ENCODE measurements around the gene ARHGEF26.
A peak's percentile ranks its signal among the peaks of the same experiment; 100 is the strongest.
"Not testable (repeated sequence)": the region's sequence is repeated elsewhere in the genome, so short reads cannot be mapped to it uniquely, and the experiment has no call there.

The ARHGEF26 gene, protein sequence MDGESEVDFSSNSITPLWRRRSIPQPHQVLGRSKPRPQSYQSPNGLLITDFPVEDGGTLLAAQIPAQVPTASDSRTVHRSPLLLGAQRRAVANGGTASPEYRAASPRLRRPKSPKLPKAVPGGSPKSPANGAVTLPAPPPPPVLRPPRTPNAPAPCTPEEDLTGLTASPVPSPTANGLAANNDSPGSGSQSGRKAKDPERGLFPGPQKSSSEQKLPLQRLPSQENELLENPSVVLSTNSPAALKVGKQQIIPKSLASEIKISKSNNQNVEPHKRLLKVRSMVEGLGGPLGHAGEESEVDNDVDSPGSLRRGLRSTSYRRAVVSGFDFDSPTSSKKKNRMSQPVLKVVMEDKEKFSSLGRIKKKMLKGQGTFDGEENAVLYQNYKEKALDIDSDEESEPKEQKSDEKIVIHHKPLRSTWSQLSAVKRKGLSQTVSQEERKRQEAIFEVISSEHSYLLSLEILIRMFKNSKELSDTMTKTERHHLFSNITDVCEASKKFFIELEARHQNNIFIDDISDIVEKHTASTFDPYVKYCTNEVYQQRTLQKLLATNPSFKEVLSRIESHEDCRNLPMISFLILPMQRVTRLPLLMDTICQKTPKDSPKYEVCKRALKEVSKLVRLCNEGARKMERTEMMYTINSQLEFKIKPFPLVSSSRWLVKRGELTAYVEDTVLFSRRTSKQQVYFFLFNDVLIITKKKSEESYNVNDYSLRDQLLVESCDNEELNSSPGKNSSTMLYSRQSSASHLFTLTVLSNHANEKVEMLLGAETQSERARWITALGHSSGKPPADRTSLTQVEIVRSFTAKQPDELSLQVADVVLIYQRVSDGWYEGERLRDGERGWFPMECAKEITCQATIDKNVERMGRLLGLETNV

DNA sequence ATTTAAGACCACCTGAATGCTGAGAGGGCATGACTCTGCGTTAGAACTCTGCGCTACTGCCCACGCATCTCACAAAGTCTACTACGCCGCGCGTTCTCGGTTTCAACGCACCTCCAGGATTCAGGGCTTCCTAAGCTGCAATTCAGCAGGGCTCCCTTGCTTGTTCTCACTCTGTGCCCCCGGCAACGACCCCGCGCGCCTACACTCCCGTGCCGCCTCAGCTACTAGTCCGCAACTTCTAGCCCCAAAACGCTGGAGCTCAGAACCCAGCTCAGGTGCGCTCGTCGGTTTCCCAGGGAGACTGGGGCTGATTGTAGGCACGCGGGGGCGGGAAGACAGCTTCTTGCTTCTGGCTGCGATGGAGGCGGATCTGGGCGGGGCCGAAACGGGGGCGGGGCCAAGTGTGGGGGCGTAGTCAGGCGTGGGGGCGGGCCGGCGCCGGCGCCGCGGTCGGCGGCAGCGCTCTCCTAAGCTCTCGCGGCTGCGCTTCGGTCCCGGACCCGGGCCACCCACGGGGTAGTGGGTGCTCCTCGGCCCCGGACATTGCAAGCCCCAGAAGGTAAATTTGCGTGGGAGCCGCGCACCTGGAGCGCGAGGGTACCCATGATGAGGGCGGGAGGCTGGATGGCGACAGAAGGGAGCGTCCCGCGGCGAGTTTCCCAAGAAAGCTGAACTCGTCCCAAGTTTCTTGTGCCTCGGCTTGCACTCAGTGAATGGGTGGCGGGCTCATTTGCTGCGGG lies at the start of gene ARHGEF26:
ARHGEF26 (plus strand) TSS at position 430 of the 740 bp plus-strand sequence. CDS start 603 bp downstream, outside the sequence.
- peak; percentile 67 for DNase-seq

GRCh38 chr3:154074966-154075365 lies 46.2 kb upstream of the ARHGEF26 start:
- DNase-seq, result no peak

GRCh38 chr3:154078672-154079071 lies 42.5 kb upstream of the ARHGEF26 start:
- DNase-seq, result no peak

DNA sequence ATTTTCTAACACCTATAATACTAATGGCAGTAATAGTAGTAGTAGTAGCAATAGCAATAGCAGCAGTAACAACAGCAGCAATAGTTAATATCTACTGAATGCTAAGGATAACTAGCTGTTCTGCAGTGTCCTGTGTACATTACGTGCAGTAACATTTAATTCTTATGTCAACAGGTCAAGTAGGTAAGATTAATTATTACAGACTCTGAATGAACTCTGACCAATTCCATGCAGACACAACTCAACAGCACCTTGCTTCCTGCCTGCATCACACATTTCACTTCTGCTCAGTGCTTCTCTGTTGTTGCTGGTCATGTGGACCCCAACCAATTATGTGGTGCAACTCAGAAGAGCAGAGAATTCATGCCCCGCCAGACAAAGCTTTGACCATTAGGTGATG lies 39.9 kb upstream of the ARHGEF26 start:
- DNase-seq, result no peak

DNA sequence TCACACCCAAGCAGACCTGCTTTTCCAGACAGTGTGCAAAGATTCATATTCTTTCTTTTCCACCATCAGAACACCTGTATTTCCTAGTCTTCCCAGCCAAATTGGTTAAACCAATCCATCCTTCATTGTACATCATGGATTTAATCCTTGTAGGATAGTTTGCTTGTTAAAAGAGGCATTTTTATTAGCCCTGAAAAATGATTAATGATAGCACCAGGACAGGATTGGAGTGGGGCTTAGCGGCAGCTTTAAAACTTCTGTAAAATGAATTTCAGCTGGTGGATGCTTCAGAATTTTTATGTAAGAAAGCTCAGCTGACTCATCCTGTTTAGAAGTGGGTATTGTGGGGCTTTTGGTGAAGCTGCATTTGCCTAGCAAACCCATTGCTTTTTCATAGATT lies 36.1 kb upstream of the ARHGEF26 start:
- DNase-seq, result no peak

DNA sequence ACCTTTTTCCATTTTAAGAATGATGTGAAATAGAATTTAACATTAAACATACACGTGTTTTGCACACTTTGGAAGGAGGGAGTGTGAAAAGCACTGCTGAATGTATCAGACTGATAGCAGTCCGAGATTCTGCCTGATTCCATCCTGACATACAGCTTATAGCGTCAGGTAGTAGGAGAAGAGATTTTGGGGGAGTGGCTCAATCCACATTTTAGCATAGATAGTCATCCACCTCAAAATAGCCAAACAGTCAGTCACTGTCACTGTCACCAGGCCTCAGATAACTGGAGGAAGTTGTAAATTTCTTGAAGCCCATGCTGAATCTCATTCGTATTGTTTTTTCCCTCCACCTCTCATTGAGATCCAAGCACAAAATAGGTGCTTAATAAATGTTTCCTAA lies 35.4 kb upstream of the ARHGEF26 start:
- no peak for DNase-seq

DNA sequence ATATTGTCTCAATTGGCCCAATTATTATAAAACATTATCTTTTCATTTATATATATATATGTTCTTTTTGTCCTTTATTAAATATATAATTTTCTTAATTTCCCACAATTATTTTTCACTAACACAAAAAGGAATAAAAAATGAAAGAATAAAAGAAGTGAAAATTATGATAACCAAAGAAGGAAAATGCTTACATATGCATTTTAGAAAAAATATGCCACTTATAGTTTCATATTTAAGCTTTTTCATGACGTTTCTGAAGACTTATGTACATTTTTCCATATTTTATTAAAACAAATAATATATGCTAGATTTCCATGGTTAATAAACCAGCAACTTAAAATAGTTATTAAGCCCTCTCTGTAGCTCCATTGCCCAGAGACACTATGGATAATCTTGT lies 34.9 kb upstream of the ARHGEF26 start:
- no peak for DNase-seq

DNA sequence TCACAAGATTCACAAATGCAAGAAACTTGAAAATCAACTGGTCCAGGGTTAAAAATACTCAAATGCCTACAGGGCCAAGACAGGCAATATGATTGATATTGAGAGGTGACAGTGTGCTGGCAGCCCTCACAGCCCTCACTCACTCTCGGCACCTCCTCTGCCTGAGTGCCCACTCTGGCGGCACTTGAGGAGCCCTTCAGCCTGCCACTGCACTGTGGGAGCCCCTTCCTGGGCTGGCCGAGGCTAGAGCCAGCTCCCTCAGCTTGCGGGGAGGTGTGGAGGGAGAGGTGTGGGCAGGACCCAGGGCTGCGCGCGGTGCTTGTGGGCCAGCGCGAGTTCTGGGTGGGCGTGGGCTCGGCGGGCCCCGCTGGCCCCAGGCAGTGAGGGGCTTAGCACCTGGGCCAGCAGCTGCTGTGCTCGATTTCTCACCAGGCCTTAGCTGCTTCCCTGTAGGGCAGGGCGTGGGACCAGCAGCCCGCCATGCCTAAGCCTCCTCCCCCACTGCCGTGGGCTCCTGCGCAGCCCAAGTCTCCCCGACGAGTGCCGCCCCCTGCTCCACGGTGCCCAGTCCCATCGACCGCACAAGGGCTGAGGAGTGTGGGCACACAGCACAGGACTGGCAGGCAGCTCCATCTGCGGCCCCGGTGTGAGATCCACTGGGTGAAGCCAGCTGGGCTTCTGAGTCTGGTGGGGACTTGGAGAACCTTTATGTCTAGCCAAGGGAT lies 33.3 kb upstream of the ARHGEF26 start:
- not testable (repeated sequence) for DNase-seq

GRCh38 chr3:154089421-154090420 lies 31.5 kb upstream of the ARHGEF26 start:
- no peak for DNase-seq

GRCh38 chr3:154094051-154094450 lies 27.1 kb upstream of the ARHGEF26 start:
- no peak for DNase-seq

- DNase-seq, result no peak
Measured at GRCh38 chr3:154095832-154096421, 25.3 kb upstream of the ARHGEF26 start.

DNA sequence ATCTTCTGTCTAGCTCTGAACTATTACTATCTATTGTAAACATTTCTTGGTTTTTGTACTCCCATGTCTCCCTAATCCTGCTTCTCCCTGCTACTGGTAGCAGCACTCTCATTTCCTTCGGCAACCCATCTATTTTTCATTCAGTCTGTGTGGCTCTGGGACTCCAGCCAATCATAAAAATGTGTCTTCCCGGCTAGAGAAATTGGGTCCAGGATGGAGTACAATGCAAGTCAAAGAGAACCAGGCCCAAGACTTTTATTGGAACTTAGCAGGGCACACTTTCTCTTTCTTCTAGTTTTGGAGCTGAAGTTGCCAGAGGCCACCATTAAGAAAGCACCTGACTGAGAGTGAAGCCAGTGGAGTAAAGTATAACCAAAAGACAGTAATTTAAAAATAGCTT lies 22.8 kb upstream of the ARHGEF26 start:
- no peak for DNase-seq

DNA sequence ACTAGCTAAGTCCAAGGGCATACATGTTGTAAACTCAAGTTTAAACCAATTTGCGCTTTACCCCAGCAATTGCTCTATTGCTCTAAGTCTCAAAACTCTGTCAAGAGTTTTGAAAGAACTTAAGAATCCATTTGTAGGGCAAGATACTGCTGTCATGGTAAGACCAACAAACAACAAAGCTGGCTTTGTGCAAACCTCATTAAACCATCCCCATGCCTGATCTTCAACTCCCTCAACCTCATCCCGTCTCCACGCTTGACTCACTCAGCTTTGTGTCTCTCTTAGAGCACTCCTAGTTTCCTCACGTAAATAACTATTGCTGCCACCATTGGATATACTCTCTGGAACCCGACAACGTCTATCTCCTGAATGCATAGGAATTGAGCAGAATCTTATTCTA lies 20.6 kb upstream of the ARHGEF26 start:
- DNase-seq, result no peak

DNA sequence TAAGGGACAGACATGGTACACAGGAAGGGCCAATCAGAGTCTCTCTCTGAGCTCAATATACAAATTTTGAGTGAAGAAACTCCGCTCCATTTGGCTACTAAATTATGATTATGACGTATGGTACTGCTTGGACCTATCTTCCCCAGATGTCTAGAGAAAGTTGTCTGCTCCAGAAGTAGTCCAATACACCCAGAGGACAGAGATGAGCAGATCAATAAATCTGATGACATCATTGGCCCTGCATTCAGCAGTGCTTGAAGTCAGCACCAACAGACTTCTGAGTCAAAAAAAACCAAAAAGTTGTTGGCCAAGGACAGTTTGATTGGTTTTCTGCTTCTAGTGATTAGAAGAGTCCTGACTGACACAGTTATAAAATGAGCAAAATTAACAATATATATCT lies 19.9 kb upstream of the ARHGEF26 start:
- no peak for DNase-seq

DNA sequence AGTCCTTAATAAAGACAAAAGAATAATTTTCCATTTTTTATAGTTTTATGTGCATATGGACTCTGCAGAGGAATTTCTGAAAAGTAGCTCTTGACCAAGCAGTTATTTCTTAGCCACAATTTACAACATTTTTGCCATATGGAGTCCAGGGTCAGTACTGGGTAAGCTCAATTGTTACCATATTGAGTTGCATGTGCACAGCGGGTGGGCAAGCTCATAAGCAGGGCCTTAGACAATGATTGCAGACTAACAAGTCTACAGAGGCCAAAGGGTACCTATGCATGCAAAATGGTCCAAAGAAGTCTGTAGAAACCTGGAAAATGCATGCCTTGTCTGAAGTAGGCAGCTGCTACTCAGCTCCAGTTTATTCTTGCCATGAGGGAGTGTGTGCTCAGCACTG lies 19.0 kb upstream of the ARHGEF26 start:
- peak; percentile 49 for DNase-seq

DNA sequence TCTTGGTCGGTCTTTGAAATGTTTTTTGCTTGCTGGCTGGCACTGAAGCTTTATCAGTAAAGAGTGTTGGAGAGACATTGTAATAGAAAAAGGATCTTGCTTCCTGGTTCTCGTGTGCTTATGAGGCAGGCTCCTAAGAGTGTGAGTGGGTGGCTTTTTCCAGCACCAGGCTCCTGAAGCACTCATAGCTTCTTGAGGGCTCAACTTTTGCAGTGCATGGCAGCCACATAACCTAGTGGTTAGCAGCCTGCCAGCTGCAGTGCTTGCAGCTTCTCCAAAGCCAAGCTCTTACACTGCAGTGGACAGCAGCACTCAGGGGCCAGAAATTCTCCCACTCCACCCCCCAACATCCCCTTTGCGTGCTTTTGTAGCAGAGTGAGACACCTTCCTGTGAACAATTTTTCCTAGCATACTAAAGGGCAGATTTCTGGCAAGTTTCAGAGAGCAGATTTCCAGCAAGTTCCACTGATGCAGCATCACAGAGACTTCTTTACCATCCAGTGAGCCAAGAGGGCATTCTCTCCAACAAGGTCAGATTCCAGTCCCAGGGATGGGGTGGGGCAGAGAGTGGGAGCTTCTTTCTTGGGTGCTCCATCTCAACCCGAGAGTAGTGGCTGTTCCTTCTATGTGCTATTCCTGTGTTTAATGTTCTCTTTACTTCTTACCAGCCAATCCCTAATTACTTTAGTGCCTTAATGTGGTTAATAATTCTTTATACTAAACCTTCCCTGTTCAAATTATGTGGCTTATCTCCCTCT lies 15.8 kb upstream of the ARHGEF26 start:
- DNase-seq, result no peak

- DNase-seq, result no peak
Measured at GRCh38 chr3:154111365-154111935, 9.7 kb upstream of the ARHGEF26 start.

GRCh38 chr3:154112146-154112852 lies 8.9 kb upstream of the ARHGEF26 start:
- DNase-seq, result no peak

GRCh38 chr3:154113609-154114008 lies 7.6 kb upstream of the ARHGEF26 start:
- no peak for DNase-seq
